ENCODE results near the gene TIAM1.

The TIAM1 gene

GRCh38 chr21:31343680-31344480 lies at the start of gene TIAM1:
TSS of gene TIAM1 (minus strand) at chr21:31344261. CDS start at chr21:31266972, 77,289 bp downstream.
- DNase-seq (ENCODE audit: low read depth): no peak

- DNase-seq (ENCODE audit: low read depth): no peak
Measured at GRCh38 chr21:31387560-31388186, 43.6 kb upstream of the TIAM1 start.

GRCh38 chr21:31386006-31386405 lies 41.9 kb upstream of the TIAM1 start:
- DNase-seq (ENCODE audit: low read depth): no peak

GRCh38 chr21:31383770-31384169 lies 39.7 kb upstream of the TIAM1 start:
- no peak for DNase-seq (ENCODE audit: low read depth)

- no peak for DNase-seq (ENCODE audit: low read depth)
Measured at GRCh38 chr21:31382060-31382459, 38.0 kb upstream of the TIAM1 start.

GRCh38 chr21:31376301-31376700 lies 32.2 kb upstream of the TIAM1 start:
- DNase-seq (ENCODE audit: low read depth): no peak

- no peak for DNase-seq (ENCODE audit: low read depth)
Measured at GRCh38 chr21:31374395-31374794, 30.3 kb upstream of the TIAM1 start.

- no peak for DNase-seq (ENCODE audit: low read depth)
Measured at GRCh38 chr21:31372471-31372765, 28.4 kb upstream of the TIAM1 start.

GRCh38 chr21:31371715-31372470 lies 27.8 kb upstream of the TIAM1 start:
- no peak for DNase-seq (ENCODE audit: low read depth)

- no peak for DNase-seq (ENCODE audit: low read depth)
Measured at GRCh38 chr21:31370893-31371544, 27.0 kb upstream of the TIAM1 start.

- no peak for DNase-seq (ENCODE audit: low read depth)
Measured at GRCh38 chr21:31370281-31370892, 26.3 kb upstream of the TIAM1 start.

- DNase-seq (ENCODE audit: low read depth): no peak
Measured at GRCh38 chr21:31368361-31368760, 24.3 kb upstream of the TIAM1 start.

GRCh38 chr21:31367801-31368200 lies 23.7 kb upstream of the TIAM1 start:
- DNase-seq (ENCODE audit: low read depth): no peak

- DNase-seq (ENCODE audit: low read depth): no peak
Measured at GRCh38 chr21:31366825-31367224, 22.8 kb upstream of the TIAM1 start.

- DNase-seq (ENCODE audit: low read depth): no peak
Measured at GRCh38 chr21:31364253-31364945, 20.3 kb upstream of the TIAM1 start.

- no peak for DNase-seq (ENCODE audit: low read depth)
Measured at GRCh38 chr21:31363720-31364119, 19.7 kb upstream of the TIAM1 start.

GRCh38 chr21:31360717-31361116 lies 16.7 kb upstream of the TIAM1 start:
- DNase-seq (ENCODE audit: low read depth): no peak

GRCh38 chr21:31358158-31358557 lies 14.1 kb upstream of the TIAM1 start:
- DNase-seq (ENCODE audit: low read depth): no peak

GRCh38 chr21:31356440-31356839 lies 12.4 kb upstream of the TIAM1 start:
- DNase-seq (ENCODE audit: low read depth): no peak

GRCh38 chr21:31354604-31355443 lies 10.8 kb upstream of the TIAM1 start:
- DNase-seq (ENCODE audit: low read depth): no peak

- no peak for DNase-seq (ENCODE audit: low read depth)
Measured at GRCh38 chr21:31354122-31354521, 10.1 kb upstream of the TIAM1 start.

Data from stimulated activated CD8-positive, alpha-beta memory T cell treated with anti-CD3 and anti-CD28 coated beads, Interleukin-15, amount 100 ng/mL, for 24 hours (primary cell).